Fibroblast of lung (primary cell): ENCODE measurements around the gene LDLRAD4. TPM values are rescaled to one million over a fixed set of nuclear protein-coding genes. Genes with fewer than 3 reads are reported as not detected.

ENCODE experiments used
- DNase-seq, 2 donors: peaks; one replicate each; pipeline versions ENCODE4 v3.0.0 to v3.0.0-alpha.2; 2010; ENCODE audit warnings: low read depth in 2 of 2
- H2AFZ ChIP-seq: 2 replicates; pipeline ENCODE4 v1.5.1; 2012; ENCODE audit warnings: low read length, control low read depth, inconsistent platforms
- H3K27ac ChIP-seq: 2 replicates; pipeline ENCODE4 v1.5.1; 2011; ENCODE audit warnings: low read length, control low read depth; ENCODE audit not compliant: insufficient read depth
- H3K27me3 ChIP-seq: 2 replicates; pipeline ENCODE4 v1.5.1; 2011; ENCODE audit warnings: mild to moderate bottlenecking, low read length; ENCODE audit not compliant: control insufficient read depth, insufficient read depth
- H3K36me3 ChIP-seq: 2 replicates; pipeline ENCODE4 v1.5.1; 2011; ENCODE audit warnings: low read length; ENCODE audit not compliant: control insufficient read depth, insufficient read depth
- H3K4me1 ChIP-seq: 2 replicates; pipeline ENCODE4 v1.5.1; 2011; ENCODE audit warnings: low read length; ENCODE audit not compliant: control insufficient read depth, insufficient read depth; ENCODE audit errors: extremely low read depth
- H3K4me2 ChIP-seq: 2 replicates; pipeline ENCODE4 v1.5.1; 2011; ENCODE audit warnings: low read length, control low read depth; ENCODE audit not compliant: insufficient read depth; ENCODE audit errors: extremely low read depth
- H3K4me3 ChIP-seq, 4 experiments: fragments of 200-600 bp in 1 of 4; sonication (generic) in 1 of 4; replicated peaks in 1 of 4; 2 replicates each; pipeline ENCODE4 v1.5.1; 2011 to 2016; ENCODE audit warnings: low read length in 4 of 4, low read depth in 3 of 4, mild to moderate bottlenecking in 3 of 4, control low read depth in 2 of 4, inconsistent platforms in 1 of 4, mixed read lengths in 1 of 4; ENCODE audit not compliant: insufficient read depth in 1 of 4; ENCODE audit errors: control extremely low read depth in 1 of 4
- H3K79me2 ChIP-seq: 2 replicates; pipeline ENCODE4 v1.5.1; 2012; ENCODE audit warnings: mild to moderate bottlenecking, low read length, inconsistent platforms; ENCODE audit not compliant: control insufficient read depth, insufficient read depth
- H3K9ac ChIP-seq: 2 replicates; pipeline ENCODE4 v1.5.1; 2011; ENCODE audit warnings: mild to moderate bottlenecking, low read length, control low read depth; ENCODE audit not compliant: insufficient read depth
- H3K9me3 ChIP-seq: 2 replicates; pipeline ENCODE4 v1.5.1; 2012; ENCODE audit warnings: low read depth, low read length; ENCODE audit not compliant: control insufficient read depth, insufficient read depth
- H4K20me1 ChIP-seq: 2 replicates; pipeline ENCODE4 v1.5.1; 2011; ENCODE audit warnings: low read length; ENCODE audit not compliant: control insufficient read depth, insufficient read depth; ENCODE audit errors: extremely low read depth
- CTCF ChIP-seq, 2 donors: IDR thresholded peaks in 1 of 2; conservative IDR thresholded peaks in 1 of 2; 1 replicate in 1 of 2; 2 replicates in 1 of 2; pipeline ENCODE4 v1.5.1; 2011 to 2012; ENCODE audit warnings: low read length in 2 of 2, control low read depth in 1 of 2, inconsistent platforms in 1 of 2, low read depth in 1 of 2, mild to moderate bottlenecking in 1 of 2
- EZH2 ChIP-seq: IDR thresholded peaks from 2 replicates; pipeline ENCODE4 v1.5.1; 2012; ENCODE audit warnings: low read length, control low read depth, mild to moderate bottlenecking; ENCODE audit errors: missing control alignments
- polyA plus RNA-seq, 2 donors: library from polyadenylated mRNA; depleted of rRNA in 1 of 2; stranded (reverse) in 1 of 2; unstranded in 1 of 2; fragments of >200 nt; gene quantifications; 2 replicates each; pipeline ENCODE4 v1.2.1, GENCODE V29; 2011 to 2012; ENCODE audit warnings: missing spikeins in 1 of 2
- total RNA-seq: library from RNA; depleted of rRNA; stranded (reverse); fragments of >200 nt; gene quantifications from 2 replicates; pipeline ENCODE4 v1.2.1, GENCODE V29; 2014

Gene LDLRAD4
- total and polyA plus RNA-seq, 2 donors (not counting 1 experiment from before 2014, with no cell fraction given), result not detected

DNA sequence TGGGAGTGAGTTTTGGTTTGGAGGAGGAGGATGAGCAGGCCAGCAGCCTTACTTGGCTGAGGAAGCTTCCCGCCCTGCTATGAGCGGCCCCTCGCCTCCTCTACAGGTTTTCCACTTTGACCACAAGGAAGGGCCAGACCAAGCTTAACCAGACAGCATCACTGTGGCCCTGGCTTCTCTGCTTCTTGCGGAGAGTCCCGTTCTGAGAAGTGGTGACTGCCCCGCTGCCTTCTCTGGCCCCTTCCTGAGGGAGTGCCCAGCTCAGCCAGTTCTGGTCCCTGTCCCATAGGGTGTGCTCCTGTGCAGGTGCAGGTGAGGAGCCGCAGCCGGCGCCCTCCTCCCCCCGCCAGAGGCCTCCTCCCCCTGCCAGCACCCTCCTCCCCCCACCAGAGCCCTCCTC lies 406.8 kb downstream of the LDLRAD4 start:
- Histone ChIP-seq H3K79me2 (no peaks in the 10 kb centered on the region), H2AFZ (no peak overlapping the region), H3K27me3 (no peaks in the 10 kb centered on the region), H3K4me3 (no peak overlapping the region), H3K27ac (no peak overlapping the region), H3K4me1 (no peaks in the 10 kb centered on the region), H3K36me3 (no peaks in the 10 kb centered on the region), H4K20me1 (no peaks in the 10 kb centered on the region), H3K9ac (no peak overlapping the region), H3K9me3 (no peaks in the 10 kb centered on the region), H3K4me2 (no peak overlapping the region)
- TF ChIP-seq EZH2 (no peak), CTCF (conservative IDR thresholded peaks at IDR 0.05 in 1 of 2, IDR thresholded peaks at IDR 0.05 in 1 of 2; ENCODE audit: low read depth in 1 of 2, low read length in 2 of 2) (no peak)
- DNase-seq, result no peak

DNA sequence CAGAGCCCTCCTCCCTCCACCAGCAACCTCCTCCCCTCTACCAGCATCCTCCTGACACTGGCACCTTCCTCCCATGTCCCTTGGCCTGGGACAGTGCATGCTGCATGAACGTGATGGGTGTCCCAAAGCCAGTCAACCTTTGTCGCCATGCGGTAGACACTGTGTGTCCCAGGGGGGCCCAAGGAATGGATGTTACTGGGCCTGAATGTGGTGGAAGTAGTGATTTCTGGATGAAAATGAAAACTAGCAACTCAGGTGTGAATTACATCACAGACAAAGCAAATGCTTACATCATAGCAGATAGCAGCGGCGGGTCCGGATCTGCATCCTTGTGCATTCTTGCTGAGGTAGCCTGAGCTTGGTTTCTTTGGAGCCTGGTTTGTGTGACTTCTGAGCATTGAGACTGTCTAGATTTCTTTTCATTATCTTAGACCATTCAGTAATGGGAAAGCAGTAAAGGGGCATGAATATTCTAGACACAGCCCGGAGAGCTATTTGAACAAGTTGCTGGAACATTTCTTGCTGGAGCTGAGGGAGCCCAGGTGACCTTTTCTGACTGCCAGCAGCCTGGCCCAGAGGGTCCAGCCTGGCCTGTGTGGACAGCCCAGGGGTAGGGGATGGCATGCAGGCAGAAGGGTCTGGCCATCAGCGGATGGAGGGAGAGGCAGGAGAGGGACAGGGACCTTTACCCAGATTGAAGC lies 407.4 kb downstream of the LDLRAD4 start:
- H2AFZ ChIP-seq, result no peak overlapping the region
- TF ChIP-seq EZH2, result no peak
- no peak for TF ChIP-seq CTCF (conservative IDR thresholded peaks at IDR 0.05 in 1 of 2, IDR thresholded peaks at IDR 0.05 in 1 of 2; ENCODE audit: low read depth in 1 of 2, low read length in 2 of 2)

GRCh38 chr18:13626544-13626908 lies 408.0 kb downstream of the LDLRAD4 start:
- no peak for DNase-seq
- Histone ChIP-seq H3K4me2 (no peak overlapping the region), H3K27me3 (no peaks in the 10 kb centered on the region), H2AFZ (no peak overlapping the region), H3K4me1 (no peaks in the 10 kb centered on the region), H4K20me1 (no peaks in the 10 kb centered on the region), H3K9me3 (no peaks in the 10 kb centered on the region), H3K36me3 (no peaks in the 10 kb centered on the region), H3K79me2 (no peaks in the 10 kb centered on the region), H3K27ac (no peak overlapping the region), H3K4me3 (no peak overlapping the region), H3K9ac (no peak overlapping the region)
- no peak for TF ChIP-seq EZH2
- no peak for TF ChIP-seq CTCF (conservative IDR thresholded peaks at IDR 0.05 in 1 of 2, IDR thresholded peaks at IDR 0.05 in 1 of 2; ENCODE audit: low read depth in 1 of 2, low read length in 2 of 2)

More for the DNA sequence above, 407.4 kb downstream of the LDLRAD4 start:
- Histone ChIP-seq H3K4me2 (no peak overlapping the region), H3K27ac (no peak overlapping the region), H3K9ac (no peak overlapping the region), H3K4me3 (no peak overlapping the region), H4K20me1 (no peaks in the 10 kb centered on the region), H3K9me3 (no peaks in the 10 kb centered on the region), H3K27me3 (no peaks in the 10 kb centered on the region), H3K4me1 (no peaks in the 10 kb centered on the region), H3K36me3 (no peaks in the 10 kb centered on the region), H3K79me2 (no peaks in the 10 kb centered on the region)
- no peak for DNase-seq
